HG02571 (cell line): ENCODE results near the gene C7orf33.

Experiments used
- ATAC-seq: cut with Tn5 transposase; IDR thresholded peaks from one replicate; pipeline ENCODE4 v1.9.1; 2021; ENCODE audit warnings: mild to moderate bottlenecking, moderate library complexity; ENCODE audit not compliant: unreplicated experiment

Gene C7orf33

DNA sequence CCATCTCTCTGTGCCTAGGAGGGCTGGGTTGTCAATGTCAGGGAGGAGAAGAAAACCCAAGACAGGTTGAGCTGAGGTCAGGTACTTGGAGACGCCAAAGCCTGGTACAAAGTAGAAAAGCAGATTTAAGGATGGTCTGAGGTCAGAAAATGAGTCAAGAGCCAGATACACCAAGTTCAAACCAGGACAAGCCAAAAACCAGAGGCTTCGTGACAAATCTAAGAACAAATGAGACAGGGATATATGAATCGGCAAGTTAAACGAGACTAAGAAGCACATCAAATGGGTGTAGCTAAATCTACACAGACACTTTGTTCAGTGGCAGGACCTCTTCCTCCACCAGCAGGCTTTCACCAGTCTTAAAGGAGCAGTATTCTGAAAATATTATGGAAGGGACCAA is 34.2 kb downstream of the C7orf33 start:
- ATAC-seq = no peak

DNA sequence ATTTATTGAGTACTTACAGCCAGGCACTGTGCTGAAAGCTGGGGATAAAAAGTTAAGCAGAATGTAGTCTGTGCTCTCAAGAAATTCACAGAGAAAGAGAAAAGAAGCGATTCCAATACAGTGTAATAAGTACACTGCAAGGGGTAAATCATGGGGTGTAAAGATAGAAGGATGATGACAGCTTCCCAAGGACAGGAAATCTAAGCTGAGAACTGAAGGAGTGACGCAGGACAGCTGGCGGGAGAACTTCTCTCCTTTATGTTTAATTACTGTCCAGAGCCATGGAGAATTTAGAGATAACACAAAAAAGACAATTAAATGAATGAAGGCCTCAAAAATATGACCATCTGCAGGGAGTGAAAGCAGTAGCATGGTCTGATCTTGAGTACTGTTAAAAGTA is 34.8 kb downstream of the C7orf33 start:
- no peak for ATAC-seq

DNA sequence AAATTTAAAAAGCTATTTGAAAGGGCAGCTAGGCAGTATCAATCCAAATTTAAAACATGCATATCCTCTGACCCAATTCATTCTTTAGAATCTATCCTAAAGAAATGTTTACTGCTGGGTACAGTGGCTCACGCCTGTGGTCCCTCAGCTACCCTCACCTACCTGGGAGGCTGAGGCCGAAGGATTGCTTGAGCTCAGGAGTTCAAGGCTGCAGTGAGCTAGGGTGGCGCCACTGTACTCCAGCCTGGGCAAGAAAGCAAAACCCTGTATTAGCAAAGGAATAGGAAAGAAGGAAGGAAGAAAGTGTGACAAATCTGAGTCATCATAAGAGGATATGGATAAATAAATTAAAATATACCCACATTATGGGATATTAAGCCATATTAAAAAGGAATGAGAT is 36.3 kb downstream of the C7orf33 start:
- ATAC-seq = no peak

DNA sequence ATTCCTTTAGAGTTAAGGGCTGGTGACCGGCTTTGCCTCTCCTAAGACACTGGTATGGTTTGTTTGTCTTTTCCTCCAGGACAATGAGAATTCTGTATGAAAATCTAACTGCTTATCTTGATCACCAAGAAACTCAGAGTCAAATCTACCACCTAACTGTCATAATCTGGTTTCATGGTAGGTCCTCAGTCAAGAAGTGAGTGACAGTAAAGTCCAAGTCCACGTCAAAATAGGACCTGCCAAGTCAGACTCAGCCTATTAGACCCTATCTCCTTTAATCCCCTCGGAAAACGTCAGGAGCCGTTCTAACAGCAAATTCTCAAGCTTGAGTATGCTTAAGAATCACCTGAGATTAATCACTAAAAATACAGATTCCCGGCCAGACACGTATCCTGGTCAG is 37.4 kb downstream of the C7orf33 start:
- ATAC-seq = no peak

DNA sequence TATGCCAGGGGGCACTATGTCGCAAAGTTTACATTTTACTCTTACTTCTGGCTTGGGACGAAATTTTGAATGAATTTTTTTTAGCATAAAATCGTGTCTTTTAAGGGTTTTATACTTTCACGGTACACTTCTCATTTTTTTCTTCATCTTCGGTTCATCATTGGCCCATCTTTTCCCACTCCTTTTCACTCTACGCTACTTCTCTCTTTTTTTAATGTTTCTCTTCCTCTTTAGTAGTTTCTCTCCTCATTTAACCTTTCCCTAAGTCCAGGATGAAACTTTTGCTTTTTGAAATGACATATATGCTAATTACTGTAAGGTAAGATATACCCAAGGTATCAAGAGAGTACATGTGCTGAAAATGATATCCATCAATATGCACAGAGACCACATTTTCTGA is 39.5 kb downstream of the C7orf33 start:
- no peak for ATAC-seq

DNA sequence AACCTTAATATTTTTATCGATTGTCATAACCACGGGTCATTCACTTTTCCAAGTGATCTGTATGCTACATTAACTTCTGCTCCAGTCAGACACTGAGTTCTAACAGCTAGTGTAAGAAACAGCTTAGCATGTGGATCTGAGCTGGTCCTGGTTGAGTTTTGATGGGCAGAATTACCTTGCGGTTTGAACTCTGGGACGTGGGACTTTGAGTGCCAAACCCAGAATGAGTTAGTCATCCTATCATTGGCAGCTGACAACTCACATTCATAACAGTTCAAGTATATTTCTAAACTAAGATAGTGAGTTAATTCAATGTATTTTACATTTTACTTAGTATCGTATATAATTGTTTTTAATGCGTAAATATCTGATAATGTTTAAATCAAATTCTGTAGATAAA is 43.2 kb downstream of the C7orf33 start:
- ATAC-seq = no peak

DNA sequence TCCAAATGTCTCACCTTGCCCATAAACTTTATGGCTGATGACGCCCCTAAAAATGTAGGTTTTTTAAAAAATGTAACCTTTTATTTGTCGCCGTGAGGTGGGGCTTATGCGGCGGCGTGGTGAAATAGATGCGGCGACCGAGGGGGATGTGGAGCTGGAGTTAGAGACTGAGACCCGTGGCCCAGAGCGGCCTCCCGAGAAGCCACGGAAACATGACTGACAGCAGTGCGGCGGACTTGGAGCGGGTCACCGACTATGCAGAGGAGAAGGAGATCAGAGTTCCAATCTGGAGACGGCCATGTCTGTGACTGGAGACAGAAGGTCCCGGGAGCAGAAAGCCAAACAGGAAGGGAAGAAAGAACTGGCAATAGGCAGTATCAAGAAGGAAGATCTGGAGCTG is 46.5 kb downstream of the C7orf33 start:
- ATAC-seq = no peak

DNA sequence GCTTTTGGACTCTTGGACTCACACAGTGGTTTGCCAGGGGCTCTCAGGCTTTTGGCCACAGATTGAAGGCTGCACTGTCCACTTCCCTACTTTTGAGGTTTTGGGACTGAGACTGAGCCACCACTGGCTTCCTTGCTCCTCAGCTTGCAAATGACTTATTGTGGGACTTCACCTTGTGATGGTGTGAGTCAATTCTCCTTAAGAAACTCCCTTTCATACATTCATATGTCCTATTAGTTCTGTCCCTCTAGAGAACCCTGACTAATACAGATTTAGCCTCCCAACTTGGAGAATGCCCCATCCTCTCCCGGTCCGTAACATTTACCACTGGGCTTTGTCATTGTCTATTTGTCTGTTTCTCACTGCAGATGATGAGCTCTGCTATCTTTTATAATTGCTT is 55.3 kb downstream of the C7orf33 start:
- no peak for ATAC-seq

DNA sequence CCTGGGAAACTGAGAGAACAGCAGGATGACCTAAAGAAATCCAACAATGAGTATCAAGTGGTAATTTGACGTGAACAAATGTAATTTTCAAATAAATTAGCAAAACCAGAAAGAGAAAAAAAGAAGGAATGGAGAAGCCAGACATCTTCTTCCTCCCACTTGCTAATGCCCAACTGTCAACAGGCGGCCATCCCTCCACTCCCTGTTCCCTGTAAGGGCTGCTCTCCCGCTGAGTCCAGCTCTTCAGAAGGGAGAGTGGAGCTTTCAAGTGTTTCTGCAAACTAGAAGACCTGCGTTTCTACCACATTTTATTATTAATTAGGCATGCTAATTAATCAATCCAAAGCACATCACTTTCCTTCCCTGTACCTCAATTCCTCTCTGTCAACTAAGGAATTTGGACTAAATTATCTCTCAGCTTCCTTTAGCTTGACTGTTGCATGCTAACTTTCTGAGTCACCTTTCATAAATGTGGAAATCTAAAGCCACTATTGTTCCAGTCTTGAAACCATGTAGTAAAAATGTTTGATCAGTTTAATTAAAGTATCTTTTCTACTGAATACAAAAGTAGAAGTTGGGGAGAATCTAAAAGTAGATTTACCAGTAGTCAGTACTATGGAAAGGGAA is 59.8 kb downstream of the C7orf33 start:
- no peak for ATAC-seq

DNA sequence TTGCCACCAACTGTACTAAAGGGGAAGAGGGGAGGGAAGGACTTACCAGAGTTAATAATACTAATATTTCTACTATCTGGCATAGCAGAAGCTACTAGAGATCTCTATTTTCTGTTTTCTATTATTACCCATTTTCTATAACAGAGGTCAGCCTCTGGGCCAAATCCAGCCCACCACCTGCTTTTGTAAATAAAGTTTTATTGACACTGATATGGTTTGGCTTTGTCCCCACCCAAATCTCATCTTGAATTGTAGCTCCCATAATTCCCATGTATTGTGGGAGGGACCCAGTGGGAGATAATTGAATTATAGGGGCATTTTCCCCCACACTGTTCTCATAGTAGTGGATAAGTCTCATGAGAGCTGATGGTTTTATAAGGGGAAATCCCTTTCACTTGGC is 62.2 kb downstream of the C7orf33 start:
- ATAC-seq = no peak

DNA sequence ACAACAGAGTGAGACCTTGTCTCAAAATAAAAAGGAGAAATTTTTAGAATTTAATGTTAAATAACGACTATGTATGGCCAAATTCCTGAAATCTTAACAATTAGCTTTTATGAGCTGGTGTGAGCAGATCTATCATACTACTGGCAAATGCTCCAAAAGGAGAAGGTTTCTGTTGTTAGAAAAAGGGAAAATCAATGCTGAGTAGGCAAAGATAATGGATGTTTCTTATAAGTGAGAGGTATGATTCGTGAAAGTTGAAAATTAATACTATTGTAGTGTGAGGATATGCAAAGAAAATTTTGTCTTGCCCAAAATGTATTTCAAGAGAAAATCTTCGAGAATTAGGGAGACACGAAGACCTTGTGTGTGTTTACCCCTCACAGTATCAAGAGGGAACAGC is 67.4 kb downstream of the C7orf33 start:
- ATAC-seq = no peak

DNA sequence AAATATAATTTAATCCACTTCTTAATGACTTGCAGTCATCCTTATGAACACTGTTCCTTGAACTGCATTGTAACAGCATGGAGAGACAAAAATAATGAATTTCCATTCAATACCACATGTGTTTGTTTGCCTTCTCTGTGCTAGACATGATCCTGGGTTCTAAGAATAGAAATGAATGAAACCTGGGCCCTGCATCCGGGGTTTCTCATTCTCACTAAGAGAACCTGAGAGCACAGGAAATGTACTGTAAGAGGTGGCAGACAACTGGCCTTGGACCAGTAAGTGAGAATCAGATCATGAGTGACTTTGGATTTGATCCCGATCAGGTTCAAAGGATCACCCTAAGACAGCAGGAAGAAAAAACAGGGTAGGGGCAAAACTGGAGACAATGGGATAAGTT is 70.9 kb downstream of the C7orf33 start:
- ATAC-seq = no peak

DNA sequence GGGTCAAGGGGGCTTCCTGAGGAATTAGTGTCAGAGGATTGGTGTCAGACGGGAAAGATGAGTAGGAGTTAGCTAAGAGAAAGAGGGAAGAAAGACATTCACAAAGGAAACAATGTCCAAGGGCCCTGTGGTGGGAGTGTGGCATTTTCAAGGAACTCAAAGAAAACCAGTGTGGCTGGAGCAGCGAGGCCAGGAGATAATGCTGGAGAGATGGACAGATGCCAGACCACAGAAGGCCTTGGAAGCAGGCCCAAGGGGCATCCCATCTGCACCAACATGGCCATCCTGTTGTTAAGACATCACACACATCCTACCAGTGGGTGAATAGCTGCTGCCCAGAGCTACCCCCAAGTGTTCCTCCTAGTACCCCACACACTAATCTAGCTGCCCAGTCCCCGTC is 72.1 kb downstream of the C7orf33 start:
- ATAC-seq = no peak

DNA sequence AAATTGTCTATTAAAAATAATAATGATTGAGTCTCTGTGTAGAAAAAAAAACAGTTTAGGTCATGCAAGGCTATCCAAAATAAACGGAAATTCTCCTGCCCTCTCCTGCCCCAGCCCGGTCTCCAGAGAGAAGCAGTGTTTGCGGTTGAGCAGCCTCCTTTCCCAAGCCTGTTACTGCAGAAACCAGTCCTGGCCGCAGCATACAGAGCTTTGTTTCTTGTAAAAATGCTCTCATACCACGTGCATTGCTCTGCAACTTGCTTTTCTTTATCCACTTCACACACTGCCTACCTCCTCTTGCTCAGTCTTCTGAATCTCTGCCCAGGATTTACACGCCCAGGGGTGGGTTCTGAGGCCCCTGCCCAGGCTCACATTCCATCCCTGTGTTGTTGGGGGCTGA is 73.8 kb downstream of the C7orf33 start:
- no peak for ATAC-seq

DNA sequence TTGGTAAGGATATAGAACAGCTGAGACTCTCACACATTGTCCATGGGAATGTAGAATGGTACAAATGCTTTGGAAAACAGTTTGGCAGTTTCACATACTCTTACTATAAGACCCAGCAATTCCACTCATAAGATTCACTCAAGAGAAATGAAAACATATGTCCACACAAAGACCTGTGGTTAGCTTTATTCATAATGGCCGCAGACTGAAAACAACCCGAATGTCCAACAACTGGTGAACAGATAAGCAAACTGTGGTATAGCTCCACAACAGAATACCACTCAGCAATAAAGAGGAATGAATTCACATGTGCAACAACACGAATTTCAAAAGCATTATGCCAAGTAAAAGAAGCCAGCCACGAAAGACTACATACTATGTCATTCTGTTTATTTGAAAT is 74.7 kb downstream of the C7orf33 start:
- ATAC-seq = no peak
